Esophagus squamous epithelium (tissue), 5 donors: ENCODE data around the gene ZNF429. TPM values are rescaled to one million over a fixed set of nuclear protein-coding genes. Genes with fewer than 3 reads are reported as not detected.

Source experiments
- DNase-seq: peaks from one replicate; lab custom pipeline; 2025; lab: John Stamatoyannopoulos, UW
- H3K27ac ChIP-seq, 4 donors: fragments of 200-600 bp; sonication (generic); one replicate each; pipeline ENCODE4 v1.5.1; 2016 to 2019; ENCODE audit warnings: mild to moderate bottlenecking in 1 of 4
- H3K27me3 ChIP-seq, 4 donors: fragments of 200-600 bp; sonication (generic); 1 replicate in 3 of 4; 2 replicates in 1 of 4; pipeline versions ENCODE4 v1.5.1 to v1.6.0; 2017 to 2021; ENCODE audit warnings: antibody characterized with exemption in 1 of 4
- H3K36me3 ChIP-seq, 3 donors: fragments of 200-600 bp; sonication (generic); one replicate each; pipeline ENCODE4 v1.5.1; 2016 to 2019
- H3K4me1 ChIP-seq, 3 donors: fragments of 200-600 bp; sonication (generic); one replicate each; pipeline ENCODE4 v1.5.1; 2017 to 2019
- H3K4me3 ChIP-seq, 4 donors: fragments of 200-600 bp; sonication (generic); 1 replicate in 3 of 4; 2 replicates in 1 of 4; pipeline ENCODE4 v1.5.1; 2016 to 2019; ENCODE audit warnings: mild to moderate bottlenecking in 2 of 4, moderate library complexity in 1 of 4
- H3K9me3 ChIP-seq, 3 donors: fragments of 200-600 bp; sonication (generic); one replicate each; pipeline ENCODE4 v1.5.1; 2016 to 2019
- POLR2A ChIP-seq, 4 donors: fragments of 450-650 bp; IDR thresholded peaks; one replicate each; pipeline ENCODE4 v1.6.1; 2017; ENCODE audit warnings: antibody characterized with exemption in 4 of 4, mild to moderate bottlenecking in 4 of 4, moderate library complexity in 3 of 4
- WGBS, 2 donors: methylation state at CpG; one replicate each; pipeline ENCODE4 v1.1.5; 2018; 5-methylcytosine and 5-hydroxymethylcytosine counted together
- intact Hi-C: fragments of 100-400 bp; cut with DNase I; formaldehyde crosslinking; loops from one replicate; pipeline ENCODE4 v1.15.0; 2022
- total RNA-seq, 4 donors: library from RNA; depleted of rRNA; stranded (reverse); fragments of >200 nt; gene quantifications; one replicate each; pipeline ENCODE4 v1.1.0, GENCODE V29; 2016
- TF ChIP-seq, protein P1 (sequence below), 6 experiments: fragments of 450-650 bp in 4 of 6; fragments of 200-600 bp in 2 of 6; sonication (generic) in 2 of 6; IDR thresholded peaks; one replicate each; pipeline ENCODE4 v1.5.1; 2016 to 2019; ENCODE audit warnings: antibody characterized with exemption in 6 of 6, mild to moderate bottlenecking in 4 of 6, moderate library complexity in 4 of 6
- donor health status: DM: yes; HTN: yes; CAD: no.

Gene ZNF429
- total RNA-seq, 4 donors from 2014 or later: 3.1 to 13.7 (median 5.2) TPM

DNA sequence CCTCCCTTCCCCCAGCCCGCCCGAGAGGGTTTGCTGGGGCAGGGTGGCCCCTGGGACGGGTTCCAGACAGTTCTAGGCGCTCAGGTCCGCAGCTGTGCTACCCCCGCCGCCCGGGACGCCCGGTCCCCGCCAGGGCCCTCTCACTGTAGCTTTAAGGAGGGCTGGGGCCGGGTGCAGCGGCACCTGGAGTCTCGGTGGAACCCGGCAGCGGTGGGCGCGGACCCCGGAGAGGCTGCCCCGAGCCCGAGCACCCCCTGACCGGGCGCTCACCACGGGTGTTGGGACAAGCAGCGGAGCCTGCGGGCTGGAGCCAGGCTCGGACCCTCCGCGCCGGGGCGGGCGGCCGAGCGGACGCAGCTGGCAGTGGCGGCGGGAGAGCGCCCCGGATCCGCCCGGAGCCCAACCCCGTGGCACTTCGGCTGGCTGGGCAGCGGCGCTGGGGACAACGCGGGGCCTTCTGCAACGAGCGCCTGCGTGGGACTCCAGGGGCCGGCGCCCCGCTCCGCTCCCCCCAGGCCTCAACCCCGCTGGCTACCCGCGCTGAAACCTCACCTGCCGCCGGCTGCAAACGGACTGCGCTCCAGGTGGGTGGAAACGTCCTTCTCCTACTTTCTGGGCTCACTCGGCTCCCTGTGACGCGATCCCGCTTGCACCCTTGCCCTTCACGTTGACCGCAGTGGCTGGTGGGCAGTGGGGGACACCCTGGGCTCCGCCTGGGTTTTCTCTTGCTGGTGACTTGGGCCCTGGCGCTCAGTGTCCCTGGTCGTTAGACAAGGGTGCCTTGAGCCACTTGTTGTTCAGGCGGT lies 81.1 kb downstream of the ZNF429 start:
- intact Hi-C loops: no loop called here
- Histone ChIP-seq H3K27ac (peak overlapping the region in 2 of 4 donors; percentile 49 to 79), H3K4me1 (peaks cover 4 to 18% (median 13%) of the 10 kb centered on the region in 3 donors), H3K9me3 (peaks cover 0 to 43% (median 0%) of the 10 kb centered on the region in 3 donors), H3K36me3 (no peaks in the 10 kb centered on the region), H3K27me3 (peaks cover 0 to 35% (median 0%) of the 10 kb centered on the region in 4 donors), H3K4me3 (peak overlapping the region; percentile 44 to 68 (median 56))
- 1 to 18% methylated on average over 2 to 14 of the region's 72 CpGs for WGBS, 2 donors
- TF ChIP-seq, protein P1, sequence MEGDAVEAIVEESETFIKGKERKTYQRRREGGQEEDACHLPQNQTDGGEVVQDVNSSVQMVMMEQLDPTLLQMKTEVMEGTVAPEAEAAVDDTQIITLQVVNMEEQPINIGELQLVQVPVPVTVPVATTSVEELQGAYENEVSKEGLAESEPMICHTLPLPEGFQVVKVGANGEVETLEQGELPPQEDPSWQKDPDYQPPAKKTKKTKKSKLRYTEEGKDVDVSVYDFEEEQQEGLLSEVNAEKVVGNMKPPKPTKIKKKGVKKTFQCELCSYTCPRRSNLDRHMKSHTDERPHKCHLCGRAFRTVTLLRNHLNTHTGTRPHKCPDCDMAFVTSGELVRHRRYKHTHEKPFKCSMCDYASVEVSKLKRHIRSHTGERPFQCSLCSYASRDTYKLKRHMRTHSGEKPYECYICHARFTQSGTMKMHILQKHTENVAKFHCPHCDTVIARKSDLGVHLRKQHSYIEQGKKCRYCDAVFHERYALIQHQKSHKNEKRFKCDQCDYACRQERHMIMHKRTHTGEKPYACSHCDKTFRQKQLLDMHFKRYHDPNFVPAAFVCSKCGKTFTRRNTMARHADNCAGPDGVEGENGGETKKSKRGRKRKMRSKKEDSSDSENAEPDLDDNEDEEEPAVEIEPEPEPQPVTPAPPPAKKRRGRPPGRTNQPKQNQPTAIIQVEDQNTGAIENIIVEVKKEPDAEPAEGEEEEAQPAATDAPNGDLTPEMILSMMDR (IDR thresholded peaks at IDR 0.05): no peak
- TF ChIP-seq POLR2A (IDR thresholded peaks at IDR 0.05): no peak
- no peak for DNase-seq

GRCh38 chr19:21587117-21587461 lies 81.7 kb downstream of the ZNF429 start:
- WGBS, 2 donors: 33 to 40% methylated on average over 1 to 2 of the region's 12 CpGs
- peak overlapping the region in 1 of 4 donors; percentile 79 for H3K27ac ChIP-seq
- DNase-seq: no peak
- intact Hi-C loops: no loop called here
- peaks cover 0 to 37% (median 0%) of the 10 kb centered on the region in 3 donors for H3K9me3 ChIP-seq
- no peaks in the 10 kb centered on the region for H3K36me3 ChIP-seq
- no peak for TF ChIP-seq POLR2A (IDR thresholded peaks at IDR 0.05)
- TF ChIP-seq, protein P1 (IDR thresholded peaks at IDR 0.05): no peak
- H3K4me3 ChIP-seq: peak overlapping the region; percentile 44 to 68 (median 56)
- peaks cover 0 to 35% (median 0%) of the 10 kb centered on the region in 4 donors for H3K27me3 ChIP-seq
- H3K4me1 ChIP-seq: peaks cover 4 to 18% (median 13%) of the 10 kb centered on the region in 3 donors

GRCh38 chr19:21587549-21587948 lies 82.1 kb downstream of the ZNF429 start:
- intact Hi-C loops: no loop called here
- no peak overlapping the region for H3K27ac ChIP-seq
- H3K4me1 ChIP-seq: peaks cover 4 to 18% (median 13%) of the 10 kb centered on the region in 3 donors
- H3K36me3 ChIP-seq: no peaks in the 10 kb centered on the region
- H3K4me3 ChIP-seq: no peak overlapping the region
- H3K9me3 ChIP-seq: peaks cover 0 to 33% (median 0%) of the 10 kb centered on the region in 3 donors
- H3K27me3 ChIP-seq: peaks cover 0 to 35% (median 0%) of the 10 kb centered on the region in 4 donors
- TF ChIP-seq, protein P1 (IDR thresholded peaks at IDR 0.05): no peak
- no peak for TF ChIP-seq POLR2A (IDR thresholded peaks at IDR 0.05)
- no peak for DNase-seq
- 55 to 93% methylated on average over 3 to 4 of the region's 5 CpGs for WGBS, 2 donors

GRCh38 chr19:21588065-21588601 lies 82.7 kb downstream of the ZNF429 start:
- Histone ChIP-seq H3K4me3 (no peak overlapping the region), H3K27ac (no peak overlapping the region), H3K9me3 (peaks cover 0 to 30% (median 0%) of the 10 kb centered on the region in 3 donors), H3K27me3 (peaks cover 0 to 35% (median 0%) of the 10 kb centered on the region in 4 donors), H3K36me3 (no peaks in the 10 kb centered on the region), H3K4me1 (peaks cover 4 to 18% (median 13%) of the 10 kb centered on the region in 3 donors)
- TF ChIP-seq POLR2A (IDR thresholded peaks at IDR 0.05): no peak
- TF ChIP-seq, protein P1 (IDR thresholded peaks at IDR 0.05): no peak
- no peak for DNase-seq
- 70 to 78% methylated on average over 5 to 6 of the region's 7 CpGs for WGBS, 2 donors
- intact Hi-C loops: no loop called here

DNA sequence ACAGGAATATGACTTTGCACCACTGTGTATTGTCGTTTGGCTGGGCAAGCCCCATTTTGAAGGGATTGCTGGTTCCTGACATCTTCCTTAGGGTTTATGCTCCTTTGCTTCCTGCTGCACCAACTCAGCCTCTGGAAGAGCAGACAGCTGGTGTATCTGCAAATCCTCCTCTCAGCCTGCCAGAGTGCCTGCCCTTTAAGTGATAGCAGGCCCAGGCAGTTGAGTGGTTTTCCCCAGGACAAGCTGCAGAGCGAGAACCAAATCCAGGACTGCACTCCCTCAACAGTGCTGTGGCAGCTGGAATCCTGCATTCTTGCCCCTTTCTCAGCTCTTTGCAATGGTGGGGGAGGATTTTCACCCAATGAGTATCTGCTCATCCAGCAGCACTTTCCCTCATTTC lies 85.5 kb downstream of the ZNF429 start:
- Histone ChIP-seq H3K4me1 (peaks cover 4 to 18% (median 12%) of the 10 kb centered on the region in 3 donors), H3K27me3 (peaks cover 0 to 20% (median 0%) of the 10 kb centered on the region in 4 donors), H3K9me3 (peaks cover 0 to 24% (median 0%) of the 10 kb centered on the region in 3 donors), H3K4me3 (no peak overlapping the region), H3K36me3 (no peaks in the 10 kb centered on the region), H3K27ac (no peak overlapping the region)
- intact Hi-C loops: no loop called here
- 53 to 58% methylated on average over 2 of the region's 2 CpGs for WGBS, 2 donors
- no peak for DNase-seq
- no peak for TF ChIP-seq POLR2A (IDR thresholded peaks at IDR 0.05)
- TF ChIP-seq, protein P1 (IDR thresholded peaks at IDR 0.05): no peak
